K562 (cell line): Measurements from ENCODE around the gene TSPAN18. TPM values are rescaled to one million over a fixed set of nuclear protein-coding genes. Genes with fewer than 3 reads are reported as not detected.

Experiments
- ATAC-seq: fragments of 200-7000 bp; cut with Tn5 transposase; 3 replicates; pipeline ENCODE4 v1.9.1; 2020; ENCODE audit warnings: moderate library complexity
- BruUV-seq: library from RNA; stranded (reverse); fragments of 400-500 nt; replicated peaks from 2 replicates; lab custom pipeline; 2021; lab: Mats Ljungman, UMichigan
- CTCF ChIA-PET: fragments of 300-600 bp; formaldehyde crosslinking; extraction: SDS; loops from one replicate; lab custom pipeline; 2021; ENCODE audit warnings: low intra/inter-chr PET ratio; lab: Yijun Ruan, JAX
- POLR2A ChIA-PET: fragments of 300-600, 350-650 bp; sonication (Branson Sonifier 250); formaldehyde crosslinking; extraction: SDS; loops from one replicate; lab custom pipeline; 2021; ENCODE audit warnings: antibody characterized with exemption, inconsistent platforms; lab: Yijun Ruan, JAX
- DNase-seq, 4 experiments: peaks; one replicate each; pipeline versions ENCODE4 v3.0.0 to v3.0.0-alpha.2; 2011 to 2018; ENCODE audit warnings: low spot score in 3 of 4, mixed read lengths in 3 of 4; ENCODE audit errors: extremely low read depth in 1 of 4
- FAIRE-seq: peaks from 2 replicates; lab custom pipeline; 2011; peaks lifted over from hg19 to GRCh38; lab: Jason Lieb, UNC
- H2AFZ ChIP-seq: 2 replicates; pipeline ENCODE4 v1.6.0; 2011; ENCODE audit warnings: low read depth, low read length, control low read depth, inconsistent platforms
- H3K27ac ChIP-seq: fragments of 200-600 bp; 3 replicates; pipeline ENCODE4 v1.8.0; 2011; ENCODE audit warnings: low read depth, mild to moderate bottlenecking, control low read depth, inconsistent platforms, low read length, moderate library complexity, mixed read lengths; ENCODE audit errors: extremely low read depth
- H3K27me3 ChIP-seq, 2 experiments: fragments of 300-600 bp in 1 of 2; 2 replicates in 1 of 2; 3 replicates in 1 of 2; pipeline versions ENCODE4 v1.6.0 to v1.8.0; 2011; ENCODE audit warnings: inconsistent platforms in 2 of 2, low read length in 2 of 2, mild to moderate bottlenecking in 1 of 2, mixed read lengths in 1 of 2, moderate library complexity in 1 of 2; ENCODE audit not compliant: control insufficient read depth in 2 of 2, insufficient read depth in 2 of 2
- H3K36me3 ChIP-seq: fragments of 300-600 bp; 3 replicates; pipeline ENCODE4 v1.8.0; 2011; ENCODE audit warnings: mild to moderate bottlenecking, low read length, inconsistent platforms; ENCODE audit not compliant: control insufficient read depth, insufficient read depth
- H3K4me1 ChIP-seq, 2 experiments: fragments of 200-600 bp in 1 of 2; replicated peaks in 1 of 2; 2 replicates in 1 of 2; 3 replicates in 1 of 2; pipeline versions ENCODE4 v1.5.1 to v1.8.0; 2011; ENCODE audit warnings: inconsistent platforms in 2 of 2, low read length in 2 of 2, mild to moderate bottlenecking in 1 of 2, mixed read lengths in 1 of 2, moderate library complexity in 1 of 2; ENCODE audit not compliant: control insufficient read depth in 2 of 2, insufficient read depth in 2 of 2
- H3K4me2 ChIP-seq: 2 replicates; pipeline ENCODE4 v1.6.1; 2011; ENCODE audit warnings: low read length, control low read depth, inconsistent platforms, mixed read lengths; ENCODE audit not compliant: insufficient read depth
- H3K4me3 ChIP-seq: fragments of 200-600 bp; sonication (generic), shearing (Covaris generic); 2 replicates; pipeline ENCODE4 v1.5.1; 2016; ENCODE audit warnings: control low read depth, inconsistent platforms
- H3K79me2 ChIP-seq: fragments of 200-600 bp; 3 replicates; pipeline ENCODE4 v1.8.0; 2011; ENCODE audit warnings: low read length, inconsistent platforms; ENCODE audit not compliant: control insufficient read depth, insufficient read depth
- H3K9ac ChIP-seq, 2 experiments: 2 replicates each; pipeline versions ENCODE4 v1.6.0 to v1.6.1; 2011; ENCODE audit warnings: low read depth in 2 of 2, low read length in 2 of 2, control low read depth in 1 of 2, inconsistent platforms in 1 of 2, mild to moderate bottlenecking in 1 of 2, mixed read lengths in 1 of 2; ENCODE audit not compliant: insufficient read depth in 1 of 2
- H3K9me1 ChIP-seq: one replicate; pipeline ENCODE4 v1.6.0; 2011; ENCODE audit warnings: inconsistent platforms, mild to moderate bottlenecking, low read length, moderate library complexity; ENCODE audit not compliant: control insufficient read depth, insufficient read depth
- H3K9me3 ChIP-seq: replicated peaks from 2 replicates; pipeline ENCODE4 v1.5.1; 2011; ENCODE audit warnings: low read depth, low read length, inconsistent platforms; ENCODE audit not compliant: control insufficient read depth, insufficient read depth
- H4K20me1 ChIP-seq: replicated peaks from 2 replicates; pipeline ENCODE4 v1.6.1; 2011; ENCODE audit warnings: low read length, inconsistent platforms, mixed read lengths; ENCODE audit not compliant: control insufficient read depth, insufficient read depth
- ARNT ChIP-seq, 2 experiments: fragments of 450-650 bp; IDR thresholded peaks; 2 replicates each; pipeline ENCODE4 v1.6.1; 2016; ENCODE audit warnings: mild to moderate bottlenecking in 1 of 2
- CSDE1 ChIP-seq, 2 experiments: fragments of 450-650 bp; IDR thresholded peaks; 2 replicates each; pipeline ENCODE4 v1.6.1; 2016; ENCODE audit warnings: mild to moderate bottlenecking in 1 of 2
- GABPB1 ChIP-seq: sonication (generic); formaldehyde crosslinking; IDR thresholded peaks from 2 replicates; pipeline ENCODE4 v1.8.0; 2022; ENCODE audit warnings: mild to moderate bottlenecking, missing genetic modification reagents
- HDGF ChIP-seq: fragments of 450-650 bp; IDR thresholded peaks from 2 replicates; pipeline ENCODE4 v1.6.1; 2016
- HNRNPLL ChIP-seq: fragments of 200-400 bp; formaldehyde crosslinking; IDR thresholded peaks from 2 replicates; pipeline ENCODE4 v1.6.1; 2017; ENCODE audit warnings: low read length, low read depth, mild to moderate bottlenecking; ENCODE audit not compliant: poor library complexity, severe bottlenecking
- JUN ChIP-seq, 2 experiments: sonication (generic) in 1 of 2; formaldehyde crosslinking in 1 of 2; IDR thresholded peaks; 2 replicates each; pipeline versions ENCODE4 v1.6.1 to v1.8.0; 2012 to 2022; ENCODE audit warnings: borderline replicate concordance in 2 of 2, mild to moderate bottlenecking in 2 of 2, improper control_type of control experiment in 1 of 2, low read depth in 1 of 2, low read length in 1 of 2, missing genetic modification reagents in 1 of 2
- PCBP2 ChIP-seq: fragments of 200-400 bp; formaldehyde crosslinking; IDR thresholded peaks from 2 replicates; pipeline ENCODE4 v1.6.1; 2018; ENCODE audit warnings: low read length, low read depth, mild to moderate bottlenecking, moderate library complexity; ENCODE audit not compliant: poor library complexity, severe bottlenecking
- POLR2AphosphoS2 ChIP-seq: IDR thresholded peaks from 2 replicates; pipeline ENCODE4 v1.6.1; 2012; ENCODE audit warnings: low read length, improper control_type of control experiment
- TOE1 ChIP-seq, 2 experiments: fragments of 450-650 bp in 1 of 2; sonication (generic) in 1 of 2; formaldehyde crosslinking in 1 of 2; IDR thresholded peaks; 2 replicates each; pipeline versions ENCODE4 v1.7.1 to v1.8.0; 2016 to 2022; ENCODE audit warnings: borderline replicate concordance in 2 of 2, mild to moderate bottlenecking in 2 of 2, antibody characterized with exemption in 1 of 2, inconsistent platforms in 1 of 2, low read depth in 1 of 2, missing genetic modification reagents in 1 of 2, moderate library complexity in 1 of 2
- WGBS: fragments of 100-300 bp; shearing (Covaris generic); methylation state at CpG from one replicate; pipeline ENCODE4 v1.1.6; 2016; ENCODE audit warnings: low coverage, mixed read lengths; ENCODE audit not compliant: insufficient coverage; ENCODE audit errors: missing lambda C conversion rate; 5-methylcytosine and 5-hydroxymethylcytosine counted together
- in situ Hi-C: fragments of 300-500 bp; cut with MboI; formaldehyde crosslinking; loops from 4 replicates; pipeline ENCODE4 v1.15.0; 2018; ENCODE audit warnings: inconsistent platforms, mixed read lengths
- intact Hi-C: fragments of 100-400 bp; cut with micrococcal nuclease; formaldehyde crosslinking; loops from 2 replicates; pipeline ENCODE4 v1.14.2; 2022
- polyA plus RNA-seq, 8 experiments: library from polyadenylated mRNA; depleted of rRNA in 4 of 8; stranded (reverse) in 5 of 8; unstranded in 3 of 8; fragments of >200 nt; fragmentation: Nextera tagmentation in 2 of 8; fragmentation: Illumina TruSeq in 1 of 8; extraction: Ambion mirVana in 2 of 8; extraction: Trizol in 1 of 8; gene quantifications; 2 replicates each; pipeline versions ENCODE4 v1.2.1 to v1.2.3, GENCODE V29; 2011 to 2014; ENCODE audit warnings: inconsistent platforms in 1 of 8, missing spikeins in 1 of 8
- total RNA-seq, 7 experiments: library from RNA; depleted of rRNA in 6 of 7; stranded (reverse); fragments of >200 nt in 6 of 7; fragmentation: Illumina TruSeq in 2 of 7; extraction: Trizol in 2 of 7; gene quantifications; 2 replicates each; pipeline versions ENCODE4 v1.2.1 to v1.2.3, GENCODE V29; 2011 to 2021; ENCODE audit warnings: low replicate concordance in 1 of 7
- TF ChIP-seq, protein P1 (sequence below), 2 experiments: fragments of 250-450 bp in 1 of 2; fragments of 450-650 bp in 1 of 2; sonication (Bioruptor Pico) in 1 of 2; IDR thresholded peaks; 2 replicates each; pipeline versions ENCODE4 v1.6.1 to v1.8.0; 2016 to 2021; ENCODE audit warnings: mild to moderate bottlenecking in 2 of 2, moderate library complexity in 2 of 2, missing compliant biosample characterization in 1 of 2, missing genetic modification characterization in 1 of 2
- TF ChIP-seq, protein P2 (sequence below): fragments of 250-450 bp; sonication (Bioruptor Pico); IDR thresholded peaks from 2 replicates; pipeline ENCODE4 v1.4.0; 2020; ENCODE audit warnings: mild to moderate bottlenecking, moderate library complexity, borderline replicate concordance
- TF ChIP-seq, protein P3 (sequence below): sonication (generic); formaldehyde crosslinking; IDR thresholded peaks from 2 replicates; pipeline ENCODE4 v1.8.1; 2023; ENCODE audit warnings: missing genetic modification reagents, mild to moderate bottlenecking, borderline replicate concordance

Gene TSPAN18
- total and polyA plus RNA-seq, 9 of the 15 experiments (the other 6 are each of a cell fraction or from before 2014, with no cell fraction given): 0.17 to 0.35 (median 0.22) TPM; not detected in 4

DNA sequence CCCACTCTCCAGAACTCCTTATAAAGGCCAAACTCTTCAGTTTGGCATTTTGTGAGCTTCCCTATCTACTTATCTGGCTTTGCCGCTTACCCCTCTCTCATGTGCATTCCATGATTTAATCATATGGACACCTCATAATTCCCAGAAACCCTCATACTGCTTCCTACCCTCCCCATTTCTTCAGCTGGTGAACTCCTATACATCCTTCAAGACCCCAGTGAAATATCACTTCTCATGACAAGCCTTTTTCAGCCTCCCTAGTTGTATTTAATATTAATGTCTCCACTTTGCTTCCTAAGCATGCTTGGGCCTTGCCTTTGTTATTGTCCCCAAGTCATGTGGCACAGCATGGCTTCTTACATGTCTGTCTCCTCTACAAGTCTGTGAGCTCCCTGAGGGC, 13.7 kb upstream of the TSPAN18 start:
- Histone ChIP-seq H3K9me1 (no peaks in the 10 kb centered on the region), H3K79me2 (no peaks in the 10 kb centered on the region), H3K9ac (no peak overlapping the region), H4K20me1 (no peaks in the 10 kb centered on the region), H3K27me3 (peaks cover 20 to 38% of the 10 kb centered on the region in 2 experiments; a peak in 3 of 5 replicates), H2AFZ (no peak overlapping the region), H3K9me3 (no peaks in the 10 kb centered on the region), H3K4me2 (no peak overlapping the region), H3K27ac (no peak overlapping the region), H3K4me1 (no peaks in the 10 kb centered on the region; a peak in 1 of 5 replicates), H3K4me3 (no peak overlapping the region), H3K36me3 (no peaks in the 10 kb centered on the region)
- BruUV-seq: no TSS peak
- no peak for DNase-seq
- 0% methylated on average over 1 of the region's 1 CpG for WGBS
- no peak for FAIRE-seq
- CTCF ChIA-PET: no interaction called here
- intact Hi-C loops: no loop called here
- POLR2A ChIA-PET: interaction anchor here (1.1 kb wide), 1 partner anchor 37 kb away, joined by 3 read pairs; no protein-coding TSS in a partner anchor
- in situ Hi-C loops: no loop called here
- ATAC-seq: no peak
- TF ChIP-seq HNRNPLL (no peak), POLR2AphosphoS2 (no peak), HDGF (no peak), CSDE1 (IDR thresholded peaks at IDR 0.05) (no peak), TOE1 (IDR thresholded peaks at IDR 0.05; ENCODE audit: borderline replicate concordance) (no peak), TOE1 (CRISPR knock-in tag; IDR thresholded peaks at IDR 0.05; ENCODE audit: borderline replicate concordance, low read depth) (no peak), GABPB1 (CRISPR knock-in tag) (no peak), PCBP2 (no peak), ARNT (IDR thresholded peaks at IDR 0.05) (no peak), JUN (IDR thresholded peaks at IDR 0.05; ENCODE audit: borderline replicate concordance, low read depth, low read length) (no peak), JUN (CRISPR knock-in tag; IDR thresholded peaks at IDR 0.05; ENCODE audit: borderline replicate concordance) (no peak)
- TF ChIP-seq, protein P1, sequence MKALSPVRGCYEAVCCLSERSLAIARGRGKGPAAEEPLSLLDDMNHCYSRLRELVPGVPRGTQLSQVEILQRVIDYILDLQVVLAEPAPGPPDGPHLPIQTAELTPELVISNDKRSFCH (CRISPR knock-in tag; IDR thresholded peaks at IDR 0.05): no peak
- TF ChIP-seq, protein P1 (tag; IDR thresholded peaks at IDR 0.05): no peak
- TF ChIP-seq, protein P2, sequence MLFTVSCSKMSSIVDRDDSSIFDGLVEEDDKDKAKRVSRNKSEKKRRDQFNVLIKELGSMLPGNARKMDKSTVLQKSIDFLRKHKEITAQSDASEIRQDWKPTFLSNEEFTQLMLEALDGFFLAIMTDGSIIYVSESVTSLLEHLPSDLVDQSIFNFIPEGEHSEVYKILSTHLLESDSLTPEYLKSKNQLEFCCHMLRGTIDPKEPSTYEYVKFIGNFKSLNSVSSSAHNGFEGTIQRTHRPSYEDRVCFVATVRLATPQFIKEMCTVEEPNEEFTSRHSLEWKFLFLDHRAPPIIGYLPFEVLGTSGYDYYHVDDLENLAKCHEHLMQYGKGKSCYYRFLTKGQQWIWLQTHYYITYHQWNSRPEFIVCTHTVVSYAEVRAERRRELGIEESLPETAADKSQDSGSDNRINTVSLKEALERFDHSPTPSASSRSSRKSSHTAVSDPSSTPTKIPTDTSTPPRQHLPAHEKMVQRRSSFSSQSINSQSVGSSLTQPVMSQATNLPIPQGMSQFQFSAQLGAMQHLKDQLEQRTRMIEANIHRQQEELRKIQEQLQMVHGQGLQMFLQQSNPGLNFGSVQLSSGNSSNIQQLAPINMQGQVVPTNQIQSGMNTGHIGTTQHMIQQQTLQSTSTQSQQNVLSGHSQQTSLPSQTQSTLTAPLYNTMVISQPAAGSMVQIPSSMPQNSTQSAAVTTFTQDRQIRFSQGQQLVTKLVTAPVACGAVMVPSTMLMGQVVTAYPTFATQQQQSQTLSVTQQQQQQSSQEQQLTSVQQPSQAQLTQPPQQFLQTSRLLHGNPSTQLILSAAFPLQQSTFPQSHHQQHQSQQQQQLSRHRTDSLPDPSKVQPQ: no peak
- TF ChIP-seq, protein P3, sequence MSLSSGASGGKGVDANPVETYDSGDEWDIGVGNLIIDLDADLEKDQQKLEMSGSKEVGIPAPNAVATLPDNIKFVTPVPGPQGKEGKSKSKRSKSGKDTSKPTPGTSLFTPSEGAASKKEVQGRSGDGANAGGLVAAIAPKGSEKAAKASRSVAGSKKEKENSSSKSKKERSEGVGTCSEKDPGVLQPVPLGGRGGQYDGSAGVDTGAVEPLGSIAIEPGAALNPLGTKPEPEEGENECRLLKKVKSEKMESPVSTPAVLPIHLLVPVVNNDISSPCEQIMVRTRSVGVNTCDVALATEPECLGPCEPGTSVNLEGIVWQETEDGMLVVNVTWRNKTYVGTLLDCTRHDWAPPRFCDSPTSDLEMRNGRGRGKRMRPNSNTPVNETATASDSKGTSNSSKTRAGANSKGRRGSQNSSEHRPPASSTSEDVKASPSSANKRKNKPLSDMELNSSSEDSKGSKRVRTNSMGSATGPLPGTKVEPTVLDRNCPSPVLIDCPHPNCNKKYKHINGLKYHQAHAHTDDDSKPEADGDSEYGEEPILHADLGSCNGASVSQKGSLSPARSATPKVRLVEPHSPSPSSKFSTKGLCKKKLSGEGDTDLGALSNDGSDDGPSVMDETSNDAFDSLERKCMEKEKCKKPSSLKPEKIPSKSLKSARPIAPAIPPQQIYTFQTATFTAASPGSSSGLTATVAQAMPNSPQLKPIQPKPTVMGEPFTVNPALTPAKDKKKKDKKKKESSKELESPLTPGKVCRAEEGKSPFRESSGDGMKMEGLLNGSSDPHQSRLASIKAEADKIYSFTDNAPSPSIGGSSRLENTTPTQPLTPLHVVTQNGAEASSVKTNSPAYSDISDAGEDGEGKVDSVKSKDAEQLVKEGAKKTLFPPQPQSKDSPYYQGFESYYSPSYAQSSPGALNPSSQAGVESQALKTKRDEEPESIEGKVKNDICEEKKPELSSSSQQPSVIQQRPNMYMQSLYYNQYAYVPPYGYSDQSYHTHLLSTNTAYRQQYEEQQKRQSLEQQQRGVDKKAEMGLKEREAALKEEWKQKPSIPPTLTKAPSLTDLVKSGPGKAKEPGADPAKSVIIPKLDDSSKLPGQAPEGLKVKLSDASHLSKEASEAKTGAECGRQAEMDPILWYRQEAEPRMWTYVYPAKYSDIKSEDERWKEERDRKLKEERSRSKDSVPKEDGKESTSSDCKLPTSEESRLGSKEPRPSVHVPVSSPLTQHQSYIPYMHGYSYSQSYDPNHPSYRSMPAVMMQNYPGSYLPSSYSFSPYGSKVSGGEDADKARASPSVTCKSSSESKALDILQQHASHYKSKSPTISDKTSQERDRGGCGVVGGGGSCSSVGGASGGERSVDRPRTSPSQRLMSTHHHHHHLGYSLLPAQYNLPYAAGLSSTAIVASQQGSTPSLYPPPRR (CRISPR knock-in tag): no peak
